Fibroblast of skin of right biceps (primary cell): ENCODE results near the gene XAGE5.
"Not testable (repeated sequence)": the region's sequence is repeated elsewhere in the genome, so short reads cannot be mapped to it uniquely, and the experiment has no call there.

Source experiments
- DNase-seq: peaks from one replicate; pipeline ENCODE4 v3.0.0-alpha.2; 2013

The XAGE5 gene, protein sequence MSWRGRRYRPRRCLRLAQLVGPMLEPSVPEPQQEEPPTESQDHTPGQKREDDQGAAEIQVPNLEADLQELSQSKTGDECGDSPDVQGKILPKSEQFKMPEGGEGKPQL

DNA sequence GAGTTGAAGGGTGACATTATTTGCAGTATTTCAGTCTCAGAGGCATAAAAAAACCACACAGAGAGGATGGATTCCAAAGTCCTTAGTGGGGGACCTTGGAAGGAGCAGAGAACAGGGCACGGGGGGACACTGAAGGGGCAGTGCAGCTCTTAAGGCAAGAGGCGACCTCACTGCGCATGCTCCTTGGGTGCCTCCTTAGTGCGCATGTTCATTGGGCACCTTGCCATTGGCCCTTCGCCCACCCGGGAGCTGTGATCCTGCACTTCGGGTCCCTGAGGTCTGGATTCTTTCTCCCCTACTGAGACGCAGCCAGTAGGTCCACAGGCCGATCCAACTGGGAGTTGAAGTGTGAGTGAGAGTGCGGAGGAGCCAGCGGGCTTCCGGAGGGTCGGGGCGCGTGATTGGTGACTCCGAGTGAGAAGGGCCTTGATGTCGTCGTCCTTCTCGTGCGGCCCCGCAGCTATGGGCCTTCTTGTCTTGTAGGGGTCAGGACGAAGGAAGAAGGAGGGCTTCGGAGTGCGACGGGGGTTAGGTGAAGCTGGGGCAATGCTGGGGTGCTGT lies at the start of gene XAGE5:
TSS of gene XAGE5 (plus strand) at position 223 of the 561 bp plus-strand sequence. CDS start 1,280 bp downstream, outside the sequence.
- DNase-seq, result no peak

DNA sequence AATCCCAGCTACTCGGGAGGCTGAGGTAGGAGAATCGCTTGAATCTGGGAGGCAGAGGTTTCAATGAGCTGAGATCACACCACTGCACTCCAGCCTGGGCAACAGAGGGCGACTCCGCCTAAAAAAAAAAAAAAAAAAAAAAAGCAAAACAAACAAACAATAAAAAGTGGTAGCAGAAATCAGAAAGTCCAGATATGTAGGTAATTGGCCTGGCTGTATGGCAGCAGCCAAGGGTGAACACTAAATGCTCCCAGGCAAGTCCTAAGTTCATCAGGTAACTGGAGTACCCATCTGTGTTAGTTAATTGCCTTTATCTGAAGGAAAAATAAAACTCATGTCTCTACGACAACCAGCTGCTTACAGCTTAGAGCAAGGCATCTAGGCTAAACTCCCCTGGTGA lies 45.1 kb upstream of the XAGE5 start:
- not testable (repeated sequence) for DNase-seq

DNA sequence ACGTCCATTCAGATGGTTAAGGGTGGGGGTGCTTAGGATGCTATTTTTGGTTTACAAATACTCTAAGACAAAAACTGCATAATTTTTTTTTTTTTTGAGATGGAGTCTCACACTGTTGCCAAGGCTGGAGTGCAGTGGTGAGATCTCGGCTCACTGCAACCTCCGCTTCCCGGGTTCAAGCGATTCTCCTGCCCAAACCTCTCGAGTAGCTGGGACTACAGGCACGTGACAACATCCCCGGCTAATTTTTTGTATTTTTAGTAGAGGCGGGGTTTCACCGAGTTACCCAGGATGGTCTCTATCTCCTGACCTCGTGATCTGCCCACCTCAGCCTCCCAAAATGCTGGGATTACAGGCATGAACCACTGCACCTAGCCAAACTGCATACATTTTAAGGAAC lies 37.6 kb upstream of the XAGE5 start:
- not testable (repeated sequence) for DNase-seq

DNA sequence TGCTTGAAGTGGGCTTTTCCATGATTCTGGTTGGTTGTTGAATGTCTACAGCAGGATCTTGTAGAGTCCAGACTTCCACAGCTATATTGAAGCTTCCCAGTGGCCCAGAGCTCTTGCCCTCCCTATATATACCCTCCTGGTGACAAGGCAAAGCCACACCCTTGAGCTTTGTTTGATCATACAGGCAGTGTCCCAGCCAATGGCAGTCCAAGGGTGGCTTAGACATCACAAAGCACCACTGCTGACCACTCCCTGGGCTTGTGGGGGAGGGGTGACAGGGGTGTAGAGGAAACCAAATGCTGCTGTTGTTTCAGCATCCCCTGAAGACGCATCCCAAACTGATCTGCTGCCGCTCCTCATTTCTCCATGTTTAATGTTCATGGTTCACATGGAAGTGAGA lies 13.8 kb upstream of the XAGE5 start, which contains the start of gene SPANXN5:
TSS of gene SPANXN5 (minus strand) at position 101 of the 400 bp plus-strand sequence. CDS start at position 22, 79 bp downstream.
- DNase-seq, result peak; percentile 0

DNA sequence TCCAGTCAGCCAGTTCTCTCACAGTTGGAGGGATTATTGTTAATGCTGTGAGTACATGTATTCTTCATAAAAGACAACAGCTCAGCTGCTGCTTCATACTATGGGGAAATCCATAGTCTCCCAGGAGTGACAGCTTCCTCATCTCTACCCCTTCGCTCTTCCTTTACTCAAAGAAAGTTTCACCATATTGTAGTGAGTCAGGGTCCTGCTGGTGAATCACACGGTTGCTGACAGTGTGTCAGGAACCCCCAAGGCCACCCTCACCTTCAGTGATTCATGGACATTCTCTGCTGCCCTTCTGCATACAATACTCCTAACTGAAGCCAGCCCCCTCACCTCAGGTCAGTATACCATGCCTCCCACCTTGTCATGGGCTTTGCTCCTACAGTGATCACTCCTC lies 6.2 kb upstream of the XAGE5 start:
- DNase-seq, result not testable (repeated sequence)

DNA sequence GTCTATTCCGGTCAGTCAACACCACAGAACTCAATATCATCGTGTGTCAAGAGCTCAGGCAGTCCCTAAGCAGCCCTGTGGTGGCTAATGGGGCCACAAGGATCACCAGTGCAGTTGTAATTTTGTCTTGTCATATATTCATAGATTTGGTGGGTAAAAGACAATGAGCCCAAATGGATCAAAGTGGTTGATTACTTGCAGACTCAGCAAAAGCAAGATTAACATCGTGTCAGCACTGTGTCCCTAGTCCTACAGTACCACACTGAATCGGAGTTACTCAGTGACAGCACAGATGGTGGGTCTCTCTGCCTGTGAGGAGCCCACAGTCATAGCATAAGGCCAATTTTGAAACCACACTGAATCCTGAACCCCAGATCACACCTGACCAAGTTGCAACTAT lies 8.7 kb downstream of the XAGE5 start:
- no peak for DNase-seq

DNA sequence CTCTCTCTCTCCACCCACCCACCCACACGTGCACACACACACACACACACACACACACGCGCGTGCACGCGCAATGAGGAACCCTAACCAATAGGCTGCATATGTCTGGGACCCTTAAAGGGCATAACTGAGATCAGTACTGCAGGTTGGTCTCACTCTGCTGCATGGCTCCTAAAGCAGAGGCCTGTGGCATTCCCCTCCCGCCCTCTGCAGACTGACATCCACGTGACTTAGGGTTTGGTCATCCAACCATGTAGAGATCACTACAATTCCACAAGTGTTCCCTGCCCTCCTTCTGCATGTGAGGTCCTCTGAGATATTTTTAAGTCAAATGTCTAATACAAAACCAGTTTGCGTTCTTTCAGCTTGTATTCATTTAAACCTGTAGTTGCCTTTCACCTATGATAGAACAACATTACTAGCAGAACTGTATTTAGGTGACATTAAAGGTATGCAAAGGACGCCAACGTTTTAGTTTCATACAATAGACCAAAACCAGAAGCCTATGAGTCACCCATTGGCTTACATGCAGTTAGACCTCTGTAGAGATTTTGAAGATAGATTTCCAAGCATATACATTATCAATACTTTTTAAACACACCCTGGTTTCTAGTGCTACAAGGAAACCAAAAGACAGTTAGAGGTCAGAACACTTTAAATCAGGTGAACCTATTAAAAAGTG lies 10.1 kb downstream of the XAGE5 start:
- DNase-seq, result no peak

DNA sequence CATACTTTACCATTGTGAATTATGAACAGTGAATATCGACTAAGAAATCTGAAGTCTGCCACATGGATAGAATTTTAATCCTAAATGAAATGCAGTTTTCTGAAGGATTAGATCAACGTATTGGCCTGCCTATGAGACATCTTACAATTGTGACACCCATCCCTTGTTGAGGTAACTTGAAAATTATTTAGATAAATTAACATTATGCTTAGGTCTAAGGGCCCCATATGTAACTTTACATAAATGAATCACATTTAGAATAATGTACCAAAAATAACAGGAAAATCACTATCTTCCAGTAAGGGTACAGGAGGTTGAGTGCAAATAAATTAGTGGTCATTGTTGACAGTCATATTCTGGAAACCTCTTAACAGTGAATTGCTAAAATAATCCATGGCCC lies 13.5 kb downstream of the XAGE5 start:
- DNase-seq, result no peak

DNA sequence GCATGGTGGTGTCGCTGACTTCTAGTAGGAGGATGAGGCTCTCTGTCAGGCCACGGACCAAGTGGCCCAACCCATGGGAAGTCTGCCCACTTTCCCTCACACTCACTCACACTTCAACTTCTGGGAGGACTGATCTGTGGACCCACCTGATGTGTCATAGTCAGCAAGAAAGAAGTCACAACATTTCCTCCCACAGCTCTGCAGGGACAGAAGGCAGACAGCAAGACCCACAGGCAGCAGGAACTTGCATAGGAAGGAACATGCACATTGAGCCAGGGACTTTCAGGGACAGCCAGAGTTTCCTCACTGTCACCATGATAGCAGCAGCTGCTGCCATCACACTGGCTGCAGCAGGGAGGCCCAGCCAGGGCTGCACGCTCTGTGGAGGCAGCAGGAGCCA lies 19.5 kb downstream of the XAGE5 start:
- no peak for DNase-seq

DNA sequence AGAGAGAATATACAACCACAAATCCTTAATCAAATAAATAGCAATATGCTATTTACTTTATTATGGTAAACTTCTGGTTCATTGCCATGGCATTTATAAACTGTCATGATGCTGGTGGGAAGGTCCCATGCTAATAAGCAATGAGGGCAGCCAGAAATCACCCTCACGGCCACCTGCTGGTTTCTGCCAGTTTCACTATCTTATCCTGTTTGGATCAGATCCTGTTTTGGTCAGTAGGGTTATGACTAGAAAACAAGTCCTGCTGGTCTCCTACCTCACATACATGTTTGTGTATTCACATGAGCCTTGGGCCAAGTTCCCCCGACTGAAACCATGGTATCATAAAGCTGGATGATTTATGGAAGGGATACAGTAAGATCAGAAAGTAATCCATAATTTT lies 28.1 kb downstream of the XAGE5 start:
- DNase-seq, result no peak

DNA sequence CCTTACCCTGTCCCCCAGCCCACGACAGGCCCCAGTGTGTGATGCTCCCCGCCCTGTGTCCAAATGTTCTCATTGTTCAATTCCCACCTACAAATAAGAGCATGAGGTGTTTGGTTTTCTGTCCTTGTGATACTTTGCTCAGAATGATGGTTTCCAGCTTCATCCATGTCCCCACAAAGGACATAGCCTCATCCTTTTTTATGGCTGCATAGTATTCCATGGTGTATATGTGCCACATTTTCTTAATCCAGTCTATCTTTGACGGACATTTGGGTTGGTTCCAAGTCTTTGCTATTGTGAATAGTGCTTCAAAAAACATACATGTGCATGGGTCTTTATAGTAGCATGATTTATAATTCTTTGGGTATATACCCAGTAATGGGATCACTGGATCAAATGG lies 32.5 kb downstream of the XAGE5 start:
- not testable (repeated sequence) for DNase-seq

DNA sequence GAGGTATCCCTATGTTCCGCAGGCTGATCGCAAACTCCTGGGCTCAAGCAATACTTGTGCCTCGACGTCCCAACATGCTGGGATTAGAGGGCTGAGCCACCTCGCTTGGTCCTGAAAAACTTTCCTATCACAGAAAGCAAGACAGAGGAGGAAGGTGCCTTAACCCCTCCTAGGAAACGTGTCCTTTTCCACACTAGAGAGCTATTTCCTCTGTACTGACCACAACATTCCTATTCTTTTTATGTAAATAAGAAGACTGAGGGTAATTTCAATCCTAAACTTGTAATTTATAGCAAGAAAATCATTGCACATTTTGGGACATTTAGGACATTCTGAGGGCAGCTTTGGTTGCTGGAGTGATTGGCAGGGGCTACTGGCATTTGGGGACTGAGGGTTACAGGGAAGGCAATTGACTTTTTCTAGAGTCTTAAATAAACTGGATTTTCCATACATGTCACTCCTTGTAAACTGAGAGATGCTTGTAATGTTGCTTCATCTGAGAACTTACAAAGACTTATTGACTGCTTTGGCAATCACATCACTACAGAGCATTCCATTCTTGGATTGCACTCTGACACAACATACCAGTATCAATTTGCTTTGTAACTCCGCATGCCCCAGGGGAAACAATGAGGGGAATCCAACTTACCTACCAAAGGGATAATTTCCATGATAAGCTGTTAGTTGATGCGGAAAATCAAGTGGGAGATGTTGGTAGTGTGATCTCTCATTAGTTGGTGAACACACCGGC lies 41.2 kb downstream of the XAGE5 start:
- DNase-seq, result peak; percentile 38

DNA sequence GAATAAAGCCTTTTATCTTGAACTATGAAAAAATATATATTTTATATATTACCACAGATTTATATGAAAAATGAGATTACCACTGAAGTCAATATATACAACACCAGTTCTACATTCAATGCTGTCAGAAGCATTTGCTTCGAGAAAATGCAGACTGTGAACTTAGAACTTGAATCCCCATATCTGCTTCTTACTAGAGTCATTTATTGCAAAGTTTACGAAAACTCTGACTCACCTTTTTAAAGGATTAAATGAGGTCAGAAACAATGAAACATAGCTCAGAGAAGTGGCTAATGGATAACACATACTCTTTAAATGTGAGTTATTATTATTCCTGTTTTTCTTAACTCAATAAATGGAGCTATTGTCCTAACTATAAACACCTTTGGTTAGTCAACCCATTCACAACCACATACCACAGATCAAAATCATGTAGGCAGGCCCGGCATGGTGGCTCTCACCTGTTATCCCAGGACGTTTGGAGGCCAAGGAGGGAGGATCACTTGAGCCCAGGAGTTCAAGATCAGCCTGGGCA lies 46.0 kb downstream of the XAGE5 start:
- not testable (repeated sequence) for DNase-seq

DNA sequence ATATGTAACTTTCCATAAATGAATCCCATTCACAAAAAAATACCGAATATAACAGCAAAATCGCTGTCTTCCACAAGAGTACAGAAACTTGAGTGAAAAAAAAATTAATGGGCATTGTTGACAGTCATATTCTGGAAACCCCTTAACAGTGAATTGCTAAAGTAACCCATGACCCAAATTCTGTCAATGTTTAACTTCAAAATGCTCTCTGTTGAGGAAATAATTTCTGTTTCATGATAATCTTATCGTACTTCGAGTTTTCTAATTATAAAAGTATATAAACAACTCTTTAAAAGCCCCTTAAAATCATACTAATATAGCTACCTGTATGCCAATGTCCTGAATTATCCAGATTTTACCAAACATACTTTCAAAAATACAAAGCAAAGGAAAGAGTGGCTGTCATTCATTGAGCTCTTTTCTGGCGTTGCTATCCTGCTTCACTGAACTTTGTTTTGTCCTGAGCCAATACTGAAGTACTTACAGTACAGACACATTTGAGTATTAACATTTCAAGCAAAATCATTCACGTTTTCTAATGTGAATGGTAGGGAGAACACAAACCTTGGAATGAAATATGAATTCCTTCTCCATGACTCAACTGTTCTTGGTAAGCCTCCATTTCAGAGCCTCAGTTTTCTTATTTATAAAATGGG lies 54.4 kb downstream of the XAGE5 start:
- peak; percentile 3 for DNase-seq
